Neural progenitor cell (in vitro differentiated cells): Measurements from ENCODE around the gene ABHD3. TPM values are rescaled to one million over a fixed set of nuclear protein-coding genes. Genes with fewer than 3 reads are reported as not detected.

Source experiments
- DNase-seq: peaks from one replicate; pipeline ENCODE4 v3.0.0-alpha.2; 2016; ENCODE audit warnings: low spot score
- H2AFZ ChIP-seq: fragments of 200-600 bp; sonication (generic); replicated peaks from 2 replicates; pipeline ENCODE4 v1.6.1; 2016; ENCODE audit warnings: antibody characterized with exemption
- H3F3A ChIP-seq: fragments of 200-600 bp; sonication (generic); 2 replicates; pipeline ENCODE4 v1.6.1; 2016; ENCODE audit warnings: antibody characterized with exemption, low read depth
- H3K27ac ChIP-seq: fragments of 200-600 bp; sonication (generic); 2 replicates; pipeline ENCODE4 v1.5.1; 2016; ENCODE audit warnings: mild to moderate bottlenecking
- H3K27me3 ChIP-seq: fragments of 200-600 bp; sonication (generic); 2 replicates; pipeline ENCODE4 v1.6.1; 2016; ENCODE audit warnings: mild to moderate bottlenecking, moderate library complexity
- H3K36me3 ChIP-seq: fragments of 200-600 bp; sonication (generic); 2 replicates; pipeline ENCODE4 v1.5.1; 2016
- H3K4me1 ChIP-seq: fragments of 200-600 bp; sonication (generic); 2 replicates; pipeline ENCODE4 v1.6.1; 2016; ENCODE audit warnings: mixed run types
- H3K4me2 ChIP-seq: fragments of 200-600 bp; sonication (generic); 2 replicates; pipeline ENCODE4 v1.6.1; 2016
- H3K4me3 ChIP-seq: fragments of 200-600 bp; sonication (generic); 2 replicates; pipeline ENCODE4 v1.5.1; 2016
- H3K79me2 ChIP-seq: fragments of 200-600 bp; sonication (generic); 2 replicates; pipeline ENCODE4 v1.6.1; 2016; ENCODE audit warnings: low read depth
- H3K9ac ChIP-seq: fragments of 200-600 bp; sonication (generic); 2 replicates; pipeline ENCODE4 v1.6.1; 2016
- H3K9me3 ChIP-seq: fragments of 200-600 bp; sonication (generic); 2 replicates; pipeline ENCODE4 v1.5.1; 2016; ENCODE audit warnings: low read depth
- H4K20me1 ChIP-seq: fragments of 200-600 bp; sonication (generic); 2 replicates; pipeline ENCODE4 v1.6.1; 2016; ENCODE audit warnings: low read depth
- H3K27ac Mint-ChIP-seq: 3 replicates; pipeline ENCODE4 v1.8.0; 2021; ENCODE audit warnings: mixed read lengths
- H3K27me3 Mint-ChIP-seq: 2 replicates; pipeline ENCODE4 v1.8.0; 2022; ENCODE audit warnings: low read depth, mild to moderate bottlenecking, inconsistent platforms, moderate library complexity, mixed read lengths; ENCODE audit not compliant: insufficient read depth
- H3K36me3 Mint-ChIP-seq: 3 replicates; pipeline ENCODE4 v1.8.0; 2021; ENCODE audit warnings: mixed read lengths
- H3K4me1 Mint-ChIP-seq: 3 replicates; pipeline ENCODE4 v1.8.0; 2021; ENCODE audit warnings: mixed read lengths
- H3K4me3 Mint-ChIP-seq: 3 replicates; pipeline ENCODE4 v1.8.0; 2021; ENCODE audit warnings: mild to moderate bottlenecking, moderate library complexity, mixed read lengths
- H3K9me3 Mint-ChIP-seq: 3 replicates; pipeline ENCODE4 v1.8.0; 2020; ENCODE audit warnings: mixed read lengths
- CTCF ChIP-seq: fragments of 200-600 bp; sonication (generic); IDR thresholded peaks from 2 replicates; pipeline ENCODE4 v1.5.1; 2017; ENCODE audit warnings: antibody characterized with exemption, mild to moderate bottlenecking
- EZH2 ChIP-seq: fragments of 200-600 bp; sonication (generic); IDR thresholded peaks from 2 replicates; pipeline ENCODE4 v1.6.1; 2017; ENCODE audit warnings: antibody characterized with exemption, mild to moderate bottlenecking, moderate library complexity
- EZH2phosphoT487 ChIP-seq: fragments of 200-600 bp; sonication (generic); IDR thresholded peaks from 2 replicates; pipeline ENCODE4 v1.6.1; 2017; ENCODE audit warnings: antibody characterized with exemption
- total RNA-seq: library from RNA; depleted of rRNA; stranded (reverse); fragments of >200 nt; gene quantifications from 2 replicates; pipeline ENCODE4 v1.2.3, GENCODE V29; 2015; ENCODE audit warnings: low replicate concordance

Gene ABHD3
- total RNA-seq, 1 donor from 2014 or later, result 21.0 TPM

- Histone ChIP-seq H3K36me3 (no peaks in the 10 kb centered on the region), H3K79me2 (peaks cover 54% of the 10 kb centered on the region), H3K4me1 (peaks cover 46% of the 10 kb centered on the region), H4K20me1 (peaks cover 54% of the 10 kb centered on the region), H3K4me2 (peak overlapping the region; percentile 92), H3K27me3 (no peaks in the 10 kb centered on the region), H2AFZ (no peak overlapping the region), H3K9ac (peak overlapping the region; percentile 74), H3K27ac (peak overlapping the region; percentile 97), H3K4me3 (peak overlapping the region; percentile 81), H3F3A (peaks cover 22% of the 10 kb centered on the region), H3K9me3 (no peaks in the 10 kb centered on the region)
- Mint-ChIP-seq H3K4me1 (peaks cover 46% of the 10 kb centered on the region), H3K27me3 (peaks cover 7% of the 10 kb centered on the region), H3K4me3 (peak overlapping the region; percentile 97), H3K9me3 (peaks cover 19% of the 10 kb centered on the region), H3K27ac (peak overlapping the region; percentile 81), H3K36me3 (peaks cover 12% of the 10 kb centered on the region)
- DNase-seq, result no peak
- TF ChIP-seq EZH2phosphoT487 (no peak), CTCF (no peak), EZH2 (no peak)
These were observed 37.2 kb upstream of the ABHD3 start for GRCh38 chr18:21741562-21742314.

- no peak for DNase-seq
- peaks cover 7% of the 10 kb centered on the region for H3K27me3 Mint-ChIP-seq
- no peak overlapping the region for H3K27ac Mint-ChIP-seq
- Histone ChIP-seq H3K36me3 (no peaks in the 10 kb centered on the region), H4K20me1 (peaks cover 49% of the 10 kb centered on the region), H3K27ac (peak overlapping the region; percentile 97), H3K4me3 (peak overlapping the region; percentile 81), H3K9me3 (no peaks in the 10 kb centered on the region), H3K9ac (peak overlapping the region; percentile 77), H3F3A (peaks cover 22% of the 10 kb centered on the region), H2AFZ (no peak overlapping the region), H3K79me2 (peaks cover 49% of the 10 kb centered on the region), H3K27me3 (no peaks in the 10 kb centered on the region), H3K4me2 (peak overlapping the region; percentile 92), H3K4me1 (peaks cover 41% of the 10 kb centered on the region)
- peaks cover 41% of the 10 kb centered on the region for H3K4me1 Mint-ChIP-seq
- H3K4me3 Mint-ChIP-seq, result peak overlapping the region; percentile 97
- peaks cover 13% of the 10 kb centered on the region for H3K36me3 Mint-ChIP-seq
- peaks cover 23% of the 10 kb centered on the region for H3K9me3 Mint-ChIP-seq
- TF ChIP-seq EZH2phosphoT487 (no peak), EZH2 (no peak), CTCF (no peak)
These were observed 36.7 kb upstream of the ABHD3 start for GRCh38 chr18:21741312-21741561.

GRCh38 chr18:21740538-21741311, 36.2 kb upstream of the ABHD3 start, which contains the start of gene MIB1:
Gene MIB1, plus strand, starts transcription at chr18:21740792. Its CDS starts 792 bp downstream, at chr18:21741584.
- TF ChIP-seq EZH2phosphoT487 (no peak), EZH2 (no peak), CTCF (no peak)
- Histone ChIP-seq H3K79me2 (peaks cover 44% of the 10 kb centered on the region), H3K27me3 (no peaks in the 10 kb centered on the region), H4K20me1 (peaks cover 44% of the 10 kb centered on the region), H3K9me3 (no peaks in the 10 kb centered on the region), H2AFZ (peak within 1 kb of the TSS; percentile 84), H3K4me2 (peak within 1 kb of the TSS; percentile 92), H3K4me1 (peaks cover 36% of the 10 kb centered on the region), H3K4me3 (peak within 1 kb of the TSS; percentile 81), H3K27ac (peak within 1 kb of the TSS; percentile 97), H3F3A (peaks cover 22% of the 10 kb centered on the region), H3K36me3 (no peaks in the 10 kb centered on the region), H3K9ac (peak within 1 kb of the TSS; percentile 77)
- H3K4me1 Mint-ChIP-seq, result peaks cover 38% of the 10 kb centered on the region
- H3K27me3 Mint-ChIP-seq, result peaks cover 7% of the 10 kb centered on the region
- H3K4me3 Mint-ChIP-seq, result peak within 1 kb of the TSS; percentile 97
- peak; percentile 100 for DNase-seq
- peaks cover 15% of the 10 kb centered on the region for H3K36me3 Mint-ChIP-seq
- peaks cover 25% of the 10 kb centered on the region for H3K9me3 Mint-ChIP-seq
- peak within 1 kb of the TSS; percentile 96 for H3K27ac Mint-ChIP-seq
